Right lobe of liver (tissue), 6 donors: ENCODE measurements around the gene ATP6V1C2. TPM values are rescaled to one million over a fixed set of nuclear protein-coding genes. Genes with fewer than 3 reads are reported as not detected.

Experiments used
- ATAC-seq, 4 donors: fragments of 200-7000 bp; cut with Tn5 transposase; one replicate each; pipeline ENCODE4 v1.9.1; 2020; ENCODE audit warnings: mild to moderate bottlenecking in 4 of 4, moderate library complexity in 4 of 4
- DNase-seq, 3 donors: peaks; one replicate each; pipeline ENCODE4 v3.0.0-alpha.2; 2020
- H3K27ac ChIP-seq, 3 donors: fragments of 200-600 bp; one replicate each; pipeline ENCODE4 v1.8.0; 2022
- H3K27me3 ChIP-seq, 2 donors: fragments of 200-600 bp; one replicate each; pipeline ENCODE4 v1.8.0; 2022
- H3K36me3 ChIP-seq, 4 donors: fragments of 200-600 bp; sonication (generic) in 1 of 4; one replicate each; pipeline versions ENCODE4 v1.5.1 to v1.8.0; 2017 to 2022; ENCODE audit warnings: control low read depth in 1 of 4
- H3K4me1 ChIP-seq, 4 donors: fragments of 200-600 bp; sonication (generic) in 1 of 4; one replicate each; pipeline versions ENCODE4 v1.5.1 to v1.8.0; 2017 to 2022; ENCODE audit warnings: control low read depth in 1 of 4
- H3K4me3 ChIP-seq, 3 donors: fragments of 200-600 bp; one replicate each; pipeline ENCODE4 v1.8.0; 2022
- H3K9me3 ChIP-seq, 4 donors: fragments of 200-600 bp; sonication (generic) in 1 of 4; one replicate each; pipeline versions ENCODE4 v1.5.1 to v1.8.0; 2017 to 2022; ENCODE audit warnings: control low read depth in 1 of 4
- CTCF ChIP-seq, 4 donors: fragments of 200-600 bp in 3 of 4; fragments of 450-650 bp in 1 of 4; IDR thresholded peaks; one replicate each; pipeline versions ENCODE4 v1.5.1 to v1.8.0; 2016 to 2022; ENCODE audit warnings: antibody characterized with exemption in 4 of 4, mild to moderate bottlenecking in 2 of 4
- POLR2A ChIP-seq: fragments of 450-650 bp; IDR thresholded peaks from one replicate; pipeline ENCODE4 v1.6.1; 2017; ENCODE audit warnings: antibody characterized with exemption, mild to moderate bottlenecking
- WGBS: methylation state at CpG from one replicate; pipeline ENCODE4 v1.1.6; 2018; ENCODE audit warnings: low coverage, low lambda C conversion rate; ENCODE audit not compliant: insufficient coverage; ENCODE audit errors: missing lambda C conversion rate; 5-methylcytosine and 5-hydroxymethylcytosine counted together
- intact Hi-C, 2 donors: fragments of 100-400 bp; cut with DNase I; formaldehyde crosslinking; loops; one replicate each; pipeline versions ENCODE4 v1.11.2 to v1.14.1; 2022
- total RNA-seq, 6 experiments: library from RNA; depleted of rRNA in 2 of 6; stranded (reverse); fragments of >200 nt in 2 of 6; fragmentation: NEBNext Ultra II Directional in 3 of 6; extraction: Animal tissue kit (Norgen Biotek cat#: 25700) in 3 of 6; gene quantifications; one replicate each; pipeline versions ENCODE4 v1.1.0 to v1.2.4, GENCODE V29; 2016 to 2023
- donor health status: DM: no; HTN: yes; CAD: no.
- donor health status: DM: no; HTN: no; CAD: no.
- donor health status: DM: no; HTN: no; CAD: no.
- donor health status: DM: no; HTN: yes; CAD: no.
- donor health status: DM: no; HTN: yes; CAD: no.

The ATP6V1C2 gene
- total RNA-seq, 6 experiments from 2014 or later: 0.12 to 0.22 TPM; not detected in 4

GRCh38 chr2:10733980-10734379, 12.6 kb downstream of the ATP6V1C2 start:
- no peaks in the 10 kb centered on the region for H3K9me3 ChIP-seq
- H3K27ac ChIP-seq: no peak overlapping the region
- intact Hi-C loops: no loop called here
- DNase-seq (no peak), ATAC-seq (no peak)
- H3K4me1 ChIP-seq: peaks cover 0 to 9% (median 0%) of the 10 kb centered on the region in 4 donors
- WGBS: 74% methylated on average over 2 of the region's 5 CpGs
- no peak for TF ChIP-seq POLR2A
- no peak for TF ChIP-seq CTCF (IDR thresholded peaks at IDR 0.05)
- no peaks in the 10 kb centered on the region for H3K36me3 ChIP-seq
- H3K4me3 ChIP-seq: no peak overlapping the region
- no peaks in the 10 kb centered on the region for H3K27me3 ChIP-seq

GRCh38 chr2:10738192-10738591, 16.8 kb downstream of the ATP6V1C2 start:
- H3K27me3 ChIP-seq: no peaks in the 10 kb centered on the region
- H3K4me1 ChIP-seq: peaks cover 0 to 9% (median 0%) of the 10 kb centered on the region in 4 donors
- TF ChIP-seq POLR2A: no peak
- TF ChIP-seq CTCF (IDR thresholded peaks at IDR 0.05): peak in 1 of 4 donors; percentile 3
- WGBS: 35% methylated on average over 6 of the region's 6 CpGs
- peak overlapping the region in 2 of 3 donors; percentile 39 to 45 for H3K27ac ChIP-seq
- H3K36me3 ChIP-seq: no peaks in the 10 kb centered on the region
- H3K4me3 ChIP-seq: no peak overlapping the region
- intact Hi-C loops: no loop called here
- DNase-seq (peak; percentile 29 to 64 (median 62)), ATAC-seq (peak; percentile 78 to 88 (median 82))
- no peaks in the 10 kb centered on the region for H3K9me3 ChIP-seq

- Histone ChIP-seq H3K27ac (no peak overlapping the region), H3K4me1 (peaks cover 0 to 9% (median 0%) of the 10 kb centered on the region in 4 donors), H3K36me3 (no peaks in the 10 kb centered on the region), H3K9me3 (no peaks in the 10 kb centered on the region), H3K27me3 (no peaks in the 10 kb centered on the region), H3K4me3 (no peak overlapping the region)
- TF ChIP-seq CTCF (IDR thresholded peaks at IDR 0.05): no peak
- TF ChIP-seq POLR2A: no peak
- intact Hi-C loops: no loop called here
- WGBS: 50% methylated on average over 1 of the region's 3 CpGs
- DNase-seq (peak in 2 of 3 donors; percentile 57 to 67), ATAC-seq (peak; percentile 51 to 82 (median 72))
These were observed 18.8 kb downstream of the ATP6V1C2 start for GRCh38 chr2:10740226-10740625.

GRCh38 chr2:10741139-10741538, 19.7 kb downstream of the ATP6V1C2 start:
- Histone ChIP-seq H3K27ac (no peak overlapping the region), H3K36me3 (no peaks in the 10 kb centered on the region), H3K4me1 (peaks cover 0 to 9% (median 0%) of the 10 kb centered on the region in 4 donors), H3K27me3 (no peaks in the 10 kb centered on the region), H3K4me3 (no peak overlapping the region), H3K9me3 (no peaks in the 10 kb centered on the region)
- 80% methylated on average over 1 of the region's 2 CpGs for WGBS
- no peak for TF ChIP-seq POLR2A
- no peak for TF ChIP-seq CTCF (IDR thresholded peaks at IDR 0.05)
- DNase-seq (no peak), ATAC-seq (no peak)
- intact Hi-C loops: no loop called here

GRCh38 chr2:10742666-10743065, 21.2 kb downstream of the ATP6V1C2 start:
- ATAC-seq: no peak
- no peak overlapping the region for H3K27ac ChIP-seq
- WGBS: 62% methylated on average over 2 of the region's 11 CpGs
- no peaks in the 10 kb centered on the region for H3K36me3 ChIP-seq
- peaks cover 0 to 9% (median 0%) of the 10 kb centered on the region in 4 donors for H3K4me1 ChIP-seq
- intact Hi-C loops: no loop called here
- no peaks in the 10 kb centered on the region for H3K9me3 ChIP-seq
- H3K27me3 ChIP-seq: no peaks in the 10 kb centered on the region
- DNase-seq: no peak
- no peak overlapping the region for H3K4me3 ChIP-seq
- no peak for TF ChIP-seq CTCF (IDR thresholded peaks at IDR 0.05)
- no peak for TF ChIP-seq POLR2A
